Measurements from ENCODE around the gene FKBP1A. TPM values are rescaled to one million over a fixed set of nuclear protein-coding genes. Genes with fewer than 3 reads are reported as not detected.
A peak's percentile ranks its signal among the peaks of the same experiment; 100 is the strongest.

FKBP1A gene
- total and polyA plus RNA-seq, 4 experiments from 2014 or later: 47.0 to 86.4 (median 70.0) TPM

GRCh38 chr20:1389703-1390580 is 2.9 kb downstream of the FKBP1A start:
- intact Hi-C loops (cut with micrococcal nuclease): loop anchor here (5.0 to 10.0 kb wide), 3 partner anchors 78 to 545 kb away; partner anchors contain the start of gene RAD21L1
- no peaks in the 10 kb centered on the region for H3K27me3 Mint-ChIP-seq
- peaks cover 10 to 27% of the 10 kb centered on the region in 2 donors for H3K36me3 Mint-ChIP-seq
- H3K4me1 Mint-ChIP-seq: peaks cover 60 to 89% (median 77%) of the 10 kb centered on the region in 4 donors
- H3K4me3 Mint-ChIP-seq: peak overlapping the region; percentile 87 to 95 (median 92)
- no peaks in the 10 kb centered on the region for H3K27me3 ChIP-seq (ENCODE audit: insufficient read depth, low read length)
- no peaks in the 10 kb centered on the region for H3K9me3 ChIP-seq (ENCODE audit: control insufficient read depth in 1 of 2, low read length in 2 of 2)
- no peaks in the 10 kb centered on the region for H3K36me3 ChIP-seq (ENCODE audit: insufficient read depth, low read length)
- H3K9me3 Mint-ChIP-seq: no peaks in the 10 kb centered on the region
- peak overlapping the region; percentile 78 to 95 (median 91) for H3K27ac Mint-ChIP-seq
- CTCF ChIA-PET (ENCODE audit: partially characterized antibody): interaction anchor here (1.2 to 3.7 kb wide), 3 partner anchors 46 to 65 kb away, joined by 3 to 9 read pairs (median 3); no protein-coding TSS in a partner anchor
- H3K4me3 ChIP-seq (ENCODE audit: low read length in 2 of 2): no peak overlapping the region
- H3K27ac ChIP-seq (ENCODE audit: low read depth, low read length): peak overlapping the region; percentile 67
- H3K4me1 ChIP-seq (ENCODE audit: insufficient read depth, low read length): peaks cover 81% of the 10 kb centered on the region
- DNase-seq: no peak
- POLR2A ChIA-PET (ENCODE audit: partially characterized antibody): interaction anchor here (1.5 to 2.7 kb wide), 4 partner anchors 46 to 77 kb away, joined by 5 to 11 read pairs (median 6); partner anchors contain the start of gene NSFL1C

- no peaks in the 10 kb centered on the region for H3K9me3 ChIP-seq (ENCODE audit: control insufficient read depth in 1 of 2, low read length in 2 of 2)
- POLR2A ChIA-PET (ENCODE audit: partially characterized antibody): interaction anchor here (1.5 to 2.7 kb wide), 3 partner anchors 47 to 78 kb away, joined by 6 to 11 read pairs (median 6); partner anchors contain the start of gene NSFL1C
These were observed 3.9 kb downstream of the FKBP1A start for GRCh38 chr20:1388741-1389483.

GRCh38 chr20:1388253-1388652 is 4.6 kb downstream of the FKBP1A start:
- H3K9me3 Mint-ChIP-seq: no peaks in the 10 kb centered on the region
- Histone ChIP-seq H3K9me3 (ENCODE audit: control insufficient read depth in 1 of 2, low read length in 2 of 2) (no peaks in the 10 kb centered on the region), H3K36me3 (ENCODE audit: insufficient read depth, low read length) (no peaks in the 10 kb centered on the region), H3K27ac (ENCODE audit: low read depth, low read length) (peak overlapping the region; percentile 25), H3K4me3 (ENCODE audit: low read length in 2 of 2) (peak overlapping the region in 1 of 2 donors; percentile 3), H3K27me3 (ENCODE audit: insufficient read depth, low read length) (no peaks in the 10 kb centered on the region), H3K4me1 (ENCODE audit: insufficient read depth, low read length) (peaks cover 88% of the 10 kb centered on the region)
- intact Hi-C loops (cut with micrococcal nuclease): no loop called here
- H3K36me3 Mint-ChIP-seq: peaks cover 10 to 34% of the 10 kb centered on the region in 2 donors
- DNase-seq: peak in 1 of 5 donors; percentile 7
- H3K4me3 Mint-ChIP-seq: peak overlapping the region; percentile 78 to 90 (median 85)
- peaks cover 66 to 92% (median 81%) of the 10 kb centered on the region in 4 donors for H3K4me1 Mint-ChIP-seq
- ChIA-PET CTCF (ENCODE audit: partially characterized antibody) (no interaction called here), POLR2A (ENCODE audit: partially characterized antibody) (interaction anchor here (1.5 to 2.7 kb wide), 3 partner anchors 47 to 79 kb away, joined by 6 to 11 read pairs (median 6); partner anchors contain the start of gene NSFL1C)
- peak overlapping the region; percentile 62 to 96 (median 93) for H3K27ac Mint-ChIP-seq
- no peaks in the 10 kb centered on the region for H3K27me3 Mint-ChIP-seq

More at GRCh38 chr20:1388741-1389483, 3.9 kb downstream of the FKBP1A start:
- no peaks in the 10 kb centered on the region for H3K36me3 ChIP-seq (ENCODE audit: insufficient read depth, low read length)
- no peaks in the 10 kb centered on the region for H3K9me3 Mint-ChIP-seq
- H3K4me1 ChIP-seq (ENCODE audit: insufficient read depth, low read length): peaks cover 91% of the 10 kb centered on the region
- no peaks in the 10 kb centered on the region for H3K27me3 Mint-ChIP-seq
- DNase-seq: peak in 1 of 5 donors; percentile 11
- H3K36me3 Mint-ChIP-seq: peaks cover 10 to 31% of the 10 kb centered on the region in 2 donors
- peak overlapping the region; percentile 25 for H3K27ac ChIP-seq (ENCODE audit: low read depth, low read length)
- H3K4me3 Mint-ChIP-seq: peak overlapping the region; percentile 78 to 90 (median 85)
- H3K27me3 ChIP-seq (ENCODE audit: insufficient read depth, low read length): no peaks in the 10 kb centered on the region
- peak overlapping the region; percentile 62 to 96 (median 93) for H3K27ac Mint-ChIP-seq
- peak overlapping the region; percentile 19 to 44 for H3K4me3 ChIP-seq (ENCODE audit: low read length in 2 of 2)
- H3K4me1 Mint-ChIP-seq: peaks cover 69 to 93% (median 83%) of the 10 kb centered on the region in 4 donors
- intact Hi-C loops (cut with micrococcal nuclease): no loop called here
- CTCF ChIA-PET (ENCODE audit: partially characterized antibody): interaction anchor here (1.4 kb wide), 1 partner anchor 49 kb away, joined by 3 read pairs; no protein-coding TSS in a partner anchor

GRCh38 chr20:1386323-1386722 is 6.5 kb downstream of the FKBP1A start:
- no peaks in the 10 kb centered on the region for H3K27me3 Mint-ChIP-seq
- H3K36me3 ChIP-seq (ENCODE audit: insufficient read depth, low read length): peaks cover 9% of the 10 kb centered on the region
- no peaks in the 10 kb centered on the region for H3K9me3 Mint-ChIP-seq
- H3K27ac ChIP-seq (ENCODE audit: low read depth, low read length): no peak overlapping the region
- H3K4me1 ChIP-seq (ENCODE audit: insufficient read depth, low read length): peaks cover 95% of the 10 kb centered on the region
- H3K9me3 ChIP-seq (ENCODE audit: control insufficient read depth in 1 of 2, low read length in 2 of 2): no peaks in the 10 kb centered on the region
- DNase-seq: no peak
- H3K4me1 Mint-ChIP-seq: peaks cover 72 to 98% (median 88%) of the 10 kb centered on the region in 4 donors
- ChIA-PET POLR2A (ENCODE audit: partially characterized antibody) (interaction anchor here (1.0 kb wide), 1 partner anchor 80 kb away, joined by 3 read pairs; the partner anchor contains the start of gene NSFL1C), CTCF (ENCODE audit: partially characterized antibody) (no interaction called here)
- peak overlapping the region in 4 of 8 donors; percentile 16 to 28 (median 26) for H3K4me3 Mint-ChIP-seq
- peak overlapping the region in 6 of 7 donors; percentile 30 to 90 (median 59) for H3K27ac Mint-ChIP-seq
- intact Hi-C loops (cut with micrococcal nuclease): no loop called here
- peaks cover 16 to 31% of the 10 kb centered on the region in 2 donors for H3K36me3 Mint-ChIP-seq
- H3K27me3 ChIP-seq (ENCODE audit: insufficient read depth, low read length): no peaks in the 10 kb centered on the region
- no peak overlapping the region for H3K4me3 ChIP-seq (ENCODE audit: low read length in 2 of 2)

GRCh38 chr20:1383623-1384404 is 9.0 kb downstream of the FKBP1A start:
- ChIA-PET CTCF (ENCODE audit: partially characterized antibody) (interaction anchor here (0.7 to 2.2 kb wide), 4 partner anchors 18 to 72 kb away, joined by 4 to 11 read pairs (median 4); no protein-coding TSS in a partner anchor), POLR2A (ENCODE audit: partially characterized antibody) (interaction anchor here (0.5 to 0.7 kb wide), 2 partner anchors 20 to 283 kb away, joined by 3 read pairs; no protein-coding TSS in a partner anchor)
- intact Hi-C loops (cut with micrococcal nuclease): no loop called here
- no peak overlapping the region for H3K4me3 ChIP-seq (ENCODE audit: low read length in 2 of 2)
- no peaks in the 10 kb centered on the region for H3K27me3 Mint-ChIP-seq
- H3K27ac Mint-ChIP-seq: peak overlapping the region in 4 of 7 donors; percentile 13 to 59 (median 34)
- peaks cover 9% of the 10 kb centered on the region for H3K36me3 ChIP-seq (ENCODE audit: insufficient read depth, low read length)
- no peak overlapping the region for H3K4me3 Mint-ChIP-seq
- no peaks in the 10 kb centered on the region for H3K9me3 ChIP-seq (ENCODE audit: control insufficient read depth in 1 of 2, low read length in 2 of 2)
- H3K27me3 ChIP-seq (ENCODE audit: insufficient read depth, low read length): no peaks in the 10 kb centered on the region
- H3K27ac ChIP-seq (ENCODE audit: low read depth, low read length): no peak overlapping the region
- peaks cover 96% of the 10 kb centered on the region for H3K4me1 ChIP-seq (ENCODE audit: insufficient read depth, low read length)
- H3K36me3 Mint-ChIP-seq: peaks cover 16 to 31% of the 10 kb centered on the region in 2 donors
- H3K4me1 Mint-ChIP-seq: peaks cover 69 to 98% (median 88%) of the 10 kb centered on the region in 4 donors
- DNase-seq: no peak
- H3K9me3 Mint-ChIP-seq: no peaks in the 10 kb centered on the region

- POLR2A ChIA-PET (ENCODE audit: partially characterized antibody): interaction anchor here (1.1 to 1.3 kb wide), 2 partner anchors 9 to 10 kb away, joined by 3 to 7 read pairs; no protein-coding TSS in a partner anchor
- no peak for DNase-seq
- H3K9me3 ChIP-seq (ENCODE audit: control insufficient read depth in 1 of 2, low read length in 2 of 2): no peaks in the 10 kb centered on the region
- CTCF ChIA-PET (ENCODE audit: partially characterized antibody): no interaction called here
- Mint-ChIP-seq H3K36me3 (peaks cover 16 to 32% of the 10 kb centered on the region in 2 donors), H3K27me3 (no peaks in the 10 kb centered on the region), H3K4me1 (peaks cover 69 to 98% (median 88%) of the 10 kb centered on the region in 4 donors), H3K27ac (peak overlapping the region in 1 of 7 donors; percentile 42), H3K9me3 (no peaks in the 10 kb centered on the region), H3K4me3 (peak overlapping the region in 2 of 8 donors; percentile 34 to 46)
- no peak overlapping the region for H3K4me3 ChIP-seq (ENCODE audit: low read length in 2 of 2)
- intact Hi-C loops (cut with micrococcal nuclease): no loop called here
- no peak overlapping the region for H3K27ac ChIP-seq (ENCODE audit: low read depth, low read length)
- no peaks in the 10 kb centered on the region for H3K27me3 ChIP-seq (ENCODE audit: insufficient read depth, low read length)
- H3K36me3 ChIP-seq (ENCODE audit: insufficient read depth, low read length): peaks cover 9% of the 10 kb centered on the region
- H3K4me1 ChIP-seq (ENCODE audit: insufficient read depth, low read length): peaks cover 96% of the 10 kb centered on the region
These were observed 10.2 kb downstream of the FKBP1A start for GRCh38 chr20:1382670-1383069.
